ENCODE measurements around the gene CTNNA3. TPM values are rescaled to one million over a fixed set of nuclear protein-coding genes. Genes with fewer than 3 reads are reported as not detected.

Gene CTNNA3
- total and polyA plus RNA-seq, 12 donors = 2.0 to 213 (median 171) TPM

- H3K4me3 ChIP-seq = no peak overlapping the region
- H3K9me3 ChIP-seq = no peaks in the 10 kb centered on the region
- 83 to 92% methylated on average over 3 of the region's 3 CpGs for WGBS, 2 donors
- H3K36me3 ChIP-seq = no peaks in the 10 kb centered on the region
- H3K4me1 ChIP-seq = no peaks in the 10 kb centered on the region
- TF ChIP-seq CTCF (IDR thresholded peaks at IDR 0.05) = no peak
- H3K27me3 ChIP-seq = no peaks in the 10 kb centered on the region
- DNase-seq (no peak), ATAC-seq (no peak)
- intact Hi-C loops (cut with DNase I) = no loop called here
- H3K27ac ChIP-seq = no peak overlapping the region
Measured at GRCh38 chr10:66102756-66103155, 1593.2 kb downstream of the CTNNA3 start.

GRCh38 chr10:66098595-66099480, 1597.2 kb downstream of the CTNNA3 start:
- no peak for ATAC-seq
- no peak for DNase-seq
- intact Hi-C loops (cut with DNase I) = no loop called here
- no peak for TF ChIP-seq CTCF (IDR thresholded peaks at IDR 0.05)
- H3K27me3 ChIP-seq = no peaks in the 10 kb centered on the region
- no peak overlapping the region for H3K27ac ChIP-seq
- H3K4me1 ChIP-seq = no peaks in the 10 kb centered on the region
- WGBS, 2 donors = 86 to 91% methylated on average over 6 of the region's 6 CpGs
- no peaks in the 10 kb centered on the region for H3K36me3 ChIP-seq
- H3K4me3 ChIP-seq = no peak overlapping the region
- H3K9me3 ChIP-seq = no peaks in the 10 kb centered on the region

- H3K27me3 ChIP-seq = no peaks in the 10 kb centered on the region
- H3K4me3 ChIP-seq = no peak overlapping the region
- intact Hi-C loops (cut with DNase I) = no loop called here
- H3K4me1 ChIP-seq = no peaks in the 10 kb centered on the region
- no peaks in the 10 kb centered on the region for H3K9me3 ChIP-seq
- no peak for TF ChIP-seq CTCF (IDR thresholded peaks at IDR 0.05)
- no peak overlapping the region for H3K27ac ChIP-seq
- DNase-seq = no peak
- no peaks in the 10 kb centered on the region for H3K36me3 ChIP-seq
- WGBS, 2 donors = 46 to 49% methylated on average over 2 of the region's 2 CpGs
- ATAC-seq = no peak
Measured at GRCh38 chr10:66095610-66096009, 1600.4 kb downstream of the CTNNA3 start.

- H3K4me3 ChIP-seq = no peak overlapping the region
- peaks cover 0 to 8% (median 0%) of the 10 kb centered on the region in 11 donors for H3K9me3 ChIP-seq
- ATAC-seq (no peak), DNase-seq (no peak)
- no peak overlapping the region for H3K27ac ChIP-seq
- H3K4me1 ChIP-seq = no peaks in the 10 kb centered on the region
- intact Hi-C loops (cut with DNase I) = no loop called here
- H3K36me3 ChIP-seq = no peaks in the 10 kb centered on the region
- no peaks in the 10 kb centered on the region for H3K27me3 ChIP-seq
- WGBS, 2 donors = 6 to 12% methylated on average over 1 of the region's 1 CpG
- no peak for TF ChIP-seq CTCF (IDR thresholded peaks at IDR 0.05)
Measured at GRCh38 chr10:66085906-66086305, 1610.1 kb downstream of the CTNNA3 start.
